Activated CD4-positive, alpha-beta T cell treated with anti-CD3 and anti-CD28 coated beads, Interleukin-2, amount 50 U/mL, for 48 hours (primary cell): ENCODE measurements around the gene PTBP3.
"Not testable (repeated sequence)": the region's sequence is repeated elsewhere in the genome, so short reads cannot be mapped to it uniquely, and the experiment has no call there.

Experiments
- DNase-seq, 2 experiments: peaks; one replicate each; pipeline ENCODE4 v3.0.0-alpha.2; 2020

Gene PTBP3

GRCh38 chr9:112332977-112333638 lies at the start of gene PTBP3:
Gene PTBP3 (minus strand): TSS chr9:112333619. CDS start chr9:112297865, 35,754 bp downstream.
- peak; percentile 70 to 76 for DNase-seq

GRCh38 chr9:112382501-112383364 lies 49.3 kb upstream of the PTBP3 start:
- DNase-seq, result no peak

GRCh38 chr9:112382066-112382465 lies 48.6 kb upstream of the PTBP3 start:
- DNase-seq, result no peak

GRCh38 chr9:112380825-112381221 lies 47.4 kb upstream of the PTBP3 start:
- no peak for DNase-seq

GRCh38 chr9:112380102-112380824 lies 46.8 kb upstream of the PTBP3 start, which contains the start of gene HSDL2:
Gene HSDL2 (plus strand): TSS chr9:112380108. CDS start chr9:112380164, 56 bp downstream.
- DNase-seq, result peak; percentile 39 to 46

- DNase-seq, result peak; percentile 99 to 100
These were observed 46.0 kb upstream of the PTBP3 start for GRCh38 chr9:112379177-112380101.

GRCh38 chr9:112378328-112379176 lies 45.1 kb upstream of the PTBP3 start:
- peak; percentile 41 to 44 for DNase-seq

- DNase-seq, result no peak
These were observed 44.4 kb upstream of the PTBP3 start for GRCh38 chr9:112377684-112378327.

GRCh38 chr9:112377087-112377486 lies 43.7 kb upstream of the PTBP3 start:
- no peak for DNase-seq

GRCh38 chr9:112375361-112375760 lies 41.9 kb upstream of the PTBP3 start:
- DNase-seq, result no peak

GRCh38 chr9:112374232-112374631 lies 40.8 kb upstream of the PTBP3 start:
- not testable (repeated sequence) for DNase-seq

GRCh38 chr9:112373666-112374065 lies 40.2 kb upstream of the PTBP3 start:
- DNase-seq, result not testable (repeated sequence)

- DNase-seq, result no peak
These were observed 37.6 kb upstream of the PTBP3 start for GRCh38 chr9:112371060-112371459.

- DNase-seq, result no peak
These were observed 36.4 kb upstream of the PTBP3 start for GRCh38 chr9:112369817-112370216.

- DNase-seq, result no peak
These were observed 34.0 kb upstream of the PTBP3 start for GRCh38 chr9:112367465-112367864.

- no peak for DNase-seq
These were observed 33.2 kb upstream of the PTBP3 start for GRCh38 chr9:112366591-112366990.

GRCh38 chr9:112365257-112365656 lies 31.8 kb upstream of the PTBP3 start:
- not testable (repeated sequence) for DNase-seq

- no peak for DNase-seq
These were observed 31.3 kb upstream of the PTBP3 start for GRCh38 chr9:112364761-112365160.

GRCh38 chr9:112361601-112362000 lies 28.2 kb upstream of the PTBP3 start:
- no peak for DNase-seq

- DNase-seq, result no peak
These were observed 26.8 kb upstream of the PTBP3 start for GRCh38 chr9:112360047-112360804.
